HG03135 (cell line): ENCODE results near the gene AATF.

ENCODE experiments used
- ATAC-seq: cut with Tn5 transposase; IDR thresholded peaks from one replicate; pipeline ENCODE4 v1.9.1; 2021; ENCODE audit warnings: mild to moderate bottlenecking, moderate library complexity; ENCODE audit not compliant: unreplicated experiment

AATF gene

GRCh38 chr17:36940313-36941264, 8.2 kb upstream of the AATF start:
- ATAC-seq, result no peak

DNA sequence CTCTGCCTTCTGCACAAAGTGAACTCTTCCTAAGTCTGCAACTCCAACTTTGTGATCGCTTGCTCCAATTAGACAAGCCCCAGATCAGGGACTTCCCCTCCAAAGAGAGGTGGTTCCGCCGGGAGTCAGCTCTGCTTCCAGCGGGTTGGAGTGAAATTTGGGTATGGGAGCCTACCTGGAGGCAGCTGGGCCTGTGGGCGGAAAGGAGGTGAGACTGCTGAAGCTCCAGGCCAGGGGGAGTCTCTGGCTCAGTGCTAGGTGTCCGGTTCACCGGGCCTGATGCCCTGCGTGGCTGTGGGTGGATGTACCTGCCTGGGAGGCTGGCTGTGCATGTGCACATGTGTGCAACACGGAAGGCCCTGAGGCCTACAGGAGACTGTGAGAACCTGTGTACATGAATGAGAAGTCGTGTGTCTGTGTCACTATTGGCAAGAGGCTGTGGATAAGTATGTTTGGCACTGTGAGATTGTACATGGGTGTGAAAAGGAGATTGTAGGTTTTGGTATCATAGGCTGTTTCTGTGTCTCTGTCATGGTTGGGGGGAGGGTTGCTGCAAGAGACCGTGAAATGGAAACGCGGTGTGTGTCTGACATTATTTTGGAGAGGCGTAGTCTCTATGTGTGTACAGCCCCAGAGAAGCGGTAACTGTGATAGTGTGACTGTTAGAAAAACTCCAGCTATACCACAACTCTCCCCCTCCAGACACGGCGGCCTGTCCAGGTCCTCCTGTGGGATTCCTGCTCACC, 7.3 kb upstream of the AATF start:
- no peak for ATAC-seq

GRCh38 chr17:36942019-36942599, 6.6 kb upstream of the AATF start:
- ATAC-seq, result no peak

DNA sequence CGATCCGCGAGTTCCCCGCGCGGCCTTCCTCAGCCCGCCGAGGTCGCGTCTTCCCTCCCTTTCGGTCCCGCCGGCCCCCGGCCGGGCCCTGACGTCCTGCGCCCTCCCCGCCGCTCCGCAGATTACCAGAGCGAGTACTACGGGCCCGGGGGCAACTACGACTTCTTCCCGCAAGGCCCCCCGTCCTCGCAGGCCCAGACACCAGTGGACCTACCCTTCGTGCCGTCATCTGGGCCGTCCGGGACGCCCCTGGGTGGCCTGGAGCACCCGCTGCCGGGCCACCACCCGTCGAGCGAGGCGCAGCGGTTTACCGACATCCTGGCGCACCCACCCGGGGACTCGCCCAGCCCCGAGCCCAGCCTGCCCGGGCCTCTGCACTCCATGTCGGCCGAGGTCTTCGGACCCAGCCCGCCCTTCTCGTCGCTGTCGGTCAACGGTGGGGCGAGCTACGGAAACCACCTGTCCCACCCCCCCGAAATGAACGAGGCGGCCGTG, 6.1 kb upstream of the AATF start:
- no peak for ATAC-seq

DNA sequence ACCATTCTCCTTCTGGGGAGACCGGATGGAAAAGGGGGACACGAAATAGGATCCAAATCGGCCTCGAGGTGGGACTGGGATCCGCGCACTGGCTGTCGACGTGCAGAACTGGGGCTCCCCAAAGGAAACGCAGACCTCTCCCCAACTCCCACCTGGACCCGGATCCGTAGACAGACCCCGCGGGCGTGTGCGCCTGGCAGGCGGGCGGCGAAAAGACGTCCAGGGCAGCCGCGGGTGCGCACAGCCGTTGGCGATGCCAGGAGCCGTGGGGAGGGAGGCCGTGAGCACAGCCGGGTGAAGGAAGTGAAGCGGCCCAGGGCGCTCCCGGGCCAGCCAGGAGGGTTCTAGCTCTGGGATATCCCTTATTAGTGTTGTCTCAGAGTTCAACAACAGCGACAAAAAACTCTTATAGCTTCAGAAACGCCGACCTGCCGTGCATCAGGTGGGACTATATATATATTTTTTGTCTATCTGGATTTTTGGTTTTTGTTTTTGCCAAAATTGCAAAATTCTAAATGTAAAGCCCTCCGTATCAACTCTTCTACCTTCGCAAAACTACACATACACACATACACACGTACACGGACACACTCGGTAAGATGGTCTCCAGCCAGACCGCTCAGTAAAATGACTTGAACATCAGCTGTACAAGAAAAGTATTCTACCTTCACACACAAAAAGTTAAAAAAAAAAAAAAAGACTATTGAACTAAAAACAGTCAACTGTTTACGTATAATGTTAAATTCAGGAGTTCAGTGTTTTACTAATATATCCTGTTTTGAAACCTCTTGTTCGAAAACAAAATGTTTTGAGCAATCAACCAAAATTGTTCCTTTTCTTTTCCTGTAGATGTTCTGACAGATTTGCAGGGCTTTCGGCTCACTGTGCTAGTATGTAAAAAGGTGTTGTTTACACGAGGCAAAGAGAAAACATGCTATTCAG, 5.2 kb upstream of the AATF start:
- no peak for ATAC-seq

DNA sequence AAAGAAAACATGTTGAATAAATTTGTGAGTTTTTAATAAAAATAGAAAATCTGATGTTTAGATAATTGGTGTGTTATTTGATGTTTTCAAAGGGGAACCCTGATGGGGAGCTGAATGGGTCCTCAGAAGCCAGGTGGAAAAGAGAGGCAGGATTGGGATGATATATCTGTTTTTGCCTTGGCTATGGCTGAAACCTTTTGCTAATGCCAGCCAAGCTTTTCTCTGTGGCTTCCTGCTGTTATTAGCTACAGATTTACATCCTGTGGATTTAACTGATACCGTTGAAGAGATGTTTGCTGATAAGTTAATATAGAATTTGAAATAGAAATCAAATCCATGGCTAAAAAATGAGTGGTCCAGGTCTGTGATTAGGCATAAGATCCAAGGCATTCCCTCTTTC, 4.2 kb upstream of the AATF start:
- no peak for ATAC-seq

DNA sequence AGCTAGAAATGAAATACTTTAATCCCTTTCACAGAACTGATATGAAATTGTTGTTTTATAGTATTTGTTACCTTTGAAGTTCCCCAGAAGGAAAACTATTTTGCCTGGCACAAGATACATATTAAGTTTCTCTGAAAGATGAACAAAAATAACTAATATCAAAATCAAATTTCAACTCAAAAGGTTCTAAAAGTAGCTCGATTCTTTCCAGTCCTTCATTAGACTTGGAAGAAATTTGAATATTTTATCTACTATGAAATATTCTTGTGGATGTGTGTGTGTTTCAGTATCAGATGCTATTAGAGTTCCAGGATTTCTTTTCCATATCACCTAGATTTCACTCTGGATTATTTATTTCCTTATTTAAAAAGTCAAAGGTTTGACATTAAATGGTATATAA, 3.6 kb upstream of the AATF start:
- ATAC-seq, result no peak

DNA sequence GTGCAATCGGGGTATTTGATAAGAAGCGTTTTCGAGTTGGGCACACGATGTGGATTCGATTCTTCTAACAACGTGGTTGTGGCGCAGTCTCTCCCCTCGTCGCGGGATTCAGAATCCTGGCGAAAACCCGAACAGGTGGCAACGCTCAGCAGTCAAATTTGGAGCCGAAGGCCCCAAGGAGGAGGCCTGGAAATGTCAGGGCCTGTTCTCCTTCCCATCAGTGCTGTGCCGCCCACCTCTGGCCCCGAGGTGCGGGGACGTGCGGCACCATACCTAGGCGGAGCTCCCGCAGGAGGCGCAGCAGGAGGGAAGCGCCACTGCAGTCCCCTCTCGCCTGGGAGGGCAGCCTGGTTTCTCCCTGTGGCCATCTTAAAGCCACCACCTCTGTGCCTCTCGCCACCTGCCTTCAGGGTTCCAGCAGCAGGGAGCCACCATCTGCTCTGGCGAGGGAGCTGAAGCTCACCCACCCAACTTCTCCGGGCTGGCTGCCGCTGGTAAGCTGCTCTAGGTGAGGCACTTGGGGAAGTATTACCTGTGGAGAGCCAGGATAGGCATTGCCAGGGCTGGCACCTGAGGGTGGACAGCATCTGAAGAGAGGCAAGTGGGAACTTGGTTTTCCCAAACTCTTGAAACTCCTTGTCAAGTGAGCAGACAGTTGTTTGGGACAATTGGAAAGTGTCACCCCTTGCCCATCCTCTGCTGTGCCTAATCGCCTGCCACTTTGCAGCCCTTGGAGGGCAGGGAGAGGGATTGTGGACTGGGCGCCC, 2.6 kb upstream of the AATF start:
- ATAC-seq, result no peak

- ATAC-seq, result no peak
Measured at GRCh38 chr17:36946726-36947091, 2.0 kb upstream of the AATF start.

- ATAC-seq, result no peak
Measured at GRCh38 chr17:36947922-36948716, 635 bp upstream of the AATF start.

GRCh38 chr17:36949461-36949927, 740 bp downstream of the AATF start:
- ATAC-seq, result no peak

- ATAC-seq, result no peak
Measured at GRCh38 chr17:36950027-36950426, 1.3 kb downstream of the AATF start.

DNA sequence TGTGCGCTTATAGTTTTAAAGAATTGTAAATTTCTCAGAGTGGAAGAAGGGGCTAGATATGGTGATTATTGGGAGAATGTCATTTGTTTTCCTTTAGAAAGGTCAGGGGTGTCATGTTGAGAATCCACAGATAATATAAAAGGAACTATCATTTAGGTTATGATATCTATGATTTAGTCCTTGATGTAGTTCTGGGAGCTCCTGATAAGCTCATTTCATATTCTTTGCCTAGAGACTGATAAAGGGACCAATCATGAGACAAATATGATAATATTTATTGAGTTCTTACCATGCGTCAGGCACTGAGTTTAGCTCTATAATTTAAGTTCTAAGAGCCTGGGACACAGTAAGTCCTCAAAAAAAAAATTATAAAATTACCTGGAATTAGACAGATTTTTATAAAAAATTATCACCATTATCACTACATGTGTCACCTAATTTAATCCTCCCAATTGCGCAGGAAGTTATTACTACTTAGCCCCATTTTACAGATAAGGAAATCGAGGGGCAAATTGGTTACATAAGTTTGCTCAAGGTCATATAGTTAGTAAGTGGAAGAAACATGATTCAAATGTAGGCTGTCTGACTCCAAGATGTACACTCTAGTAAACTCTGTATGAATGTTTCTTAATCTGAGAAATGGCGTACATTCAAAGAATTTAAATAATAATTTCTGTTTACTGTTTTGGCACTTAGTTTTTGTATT, 2.5 kb downstream of the AATF start:
- ATAC-seq, result no peak

DNA sequence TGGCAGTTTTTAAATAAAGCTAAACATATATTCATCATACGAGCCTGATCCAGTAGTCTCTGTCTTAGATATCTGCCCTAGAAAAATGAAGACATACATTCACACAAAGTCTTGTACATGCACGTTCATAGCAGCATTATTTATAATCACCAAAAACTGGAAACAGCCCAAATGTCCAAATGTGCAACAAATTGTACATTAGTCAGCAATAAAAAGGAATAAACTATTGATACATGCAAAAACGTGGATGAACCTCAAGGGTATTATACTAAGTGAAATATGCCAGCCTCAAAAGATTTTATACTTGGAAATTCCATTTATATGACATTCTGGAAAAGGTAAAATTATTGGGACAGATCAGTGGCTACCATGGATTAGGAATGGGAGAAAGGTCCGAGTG, 22.8 kb downstream of the AATF start:
- no peak for ATAC-seq

- no peak for ATAC-seq
Measured at GRCh38 chr17:36972186-36972700, 23.5 kb downstream of the AATF start.

DNA sequence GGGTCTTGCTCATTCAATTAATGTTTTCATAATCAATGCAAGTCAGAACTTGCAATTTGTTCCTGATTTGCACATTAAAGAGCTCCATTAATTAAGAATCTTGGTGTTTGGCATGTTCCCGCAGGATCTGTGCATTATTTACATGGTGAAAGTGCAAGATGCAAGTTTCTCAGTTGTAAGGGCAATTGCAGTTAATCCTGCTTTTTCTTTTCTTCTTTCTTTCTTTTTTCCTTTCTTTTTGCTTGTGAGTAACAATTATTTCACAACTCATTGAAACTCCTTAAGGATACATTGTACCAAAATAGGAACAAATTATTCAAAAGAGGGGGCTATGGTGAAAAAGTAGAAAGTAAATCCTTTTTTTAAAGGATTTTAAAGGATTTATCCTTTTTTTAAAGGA, 24.2 kb downstream of the AATF start:
- no peak for ATAC-seq

DNA sequence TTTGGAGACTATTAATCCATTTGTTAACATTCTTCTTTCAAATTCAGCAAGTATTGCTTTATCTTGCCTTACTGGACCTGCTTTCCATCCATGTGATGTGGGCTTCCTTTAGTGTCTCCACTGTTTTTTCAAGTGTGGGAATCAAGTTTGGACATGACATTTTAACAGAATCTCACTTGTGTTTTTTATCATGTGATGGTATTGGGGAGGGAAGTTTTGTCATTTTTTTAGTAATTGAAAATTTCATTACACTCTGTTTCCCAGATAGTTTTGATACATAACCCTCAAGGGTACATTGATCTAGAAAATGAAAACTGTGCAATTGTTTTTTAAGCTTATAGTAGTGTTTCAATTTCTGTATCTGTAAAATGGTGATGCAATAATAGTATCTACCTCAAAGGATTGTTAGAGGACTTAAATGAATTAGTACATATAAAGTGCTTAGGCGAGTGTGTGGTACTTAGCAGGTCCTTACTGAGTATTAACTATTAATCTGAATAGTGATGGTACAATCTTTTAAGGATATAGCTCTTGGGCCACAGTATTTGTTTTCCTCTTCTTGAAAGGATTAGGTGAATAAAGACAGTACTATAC, 27.3 kb downstream of the AATF start:
- ATAC-seq, result no peak

DNA sequence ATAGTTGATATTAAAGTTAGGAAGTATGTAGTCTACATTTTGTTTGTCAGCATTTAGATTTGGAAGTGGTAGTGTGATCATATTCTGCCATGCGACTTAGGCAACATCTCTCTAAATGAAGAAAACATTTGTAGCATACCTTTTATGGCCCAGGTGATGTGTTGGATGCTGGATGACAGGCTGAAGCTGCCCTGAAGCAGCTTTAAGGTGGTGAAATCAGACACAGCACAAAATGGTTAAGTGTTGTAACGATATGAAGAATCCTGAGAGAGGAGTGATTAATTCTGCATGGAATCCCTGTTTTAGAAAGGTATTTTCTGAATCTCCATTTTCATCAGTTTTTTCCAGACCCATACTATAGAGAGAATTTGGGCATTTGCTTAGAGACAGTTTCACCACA, 28.3 kb downstream of the AATF start:
- ATAC-seq, result no peak
